Muscle of leg (tissue), 11 donors: Measurements from ENCODE around the gene ANKRD11. TPM values are rescaled to one million over a fixed set of nuclear protein-coding genes. Genes with fewer than 3 reads are reported as not detected.

Source experiments
- DNase-seq: peaks from one replicate; pipeline ENCODE4 v3.0.0; 2013
- H3K27ac ChIP-seq: one replicate; pipeline ENCODE4 v1.5.1; 2013; ENCODE audit warnings: mild to moderate bottlenecking, low read length, control low read depth
- H3K27me3 ChIP-seq: one replicate; pipeline ENCODE4 v1.6.1; 2013; ENCODE audit warnings: low read length; ENCODE audit not compliant: control insufficient read depth, insufficient read depth
- H3K36me3 ChIP-seq: one replicate; pipeline ENCODE4 v1.6.1; 2013; ENCODE audit warnings: low read length; ENCODE audit not compliant: control insufficient read depth, insufficient read depth
- H3K4me1 ChIP-seq: one replicate; pipeline ENCODE4 v1.6.1; 2013; ENCODE audit warnings: low read length; ENCODE audit not compliant: control insufficient read depth, insufficient read depth
- H3K4me3 ChIP-seq: one replicate; pipeline ENCODE4 v1.5.1; 2013; ENCODE audit warnings: low read length, control low read depth
- H3K9me3 ChIP-seq: replicated peaks from 2 replicates; pipeline ENCODE4 v1.6.1; 2013; ENCODE audit warnings: low read depth, low read length; ENCODE audit not compliant: control insufficient read depth
- WGBS: methylation state at CpG from one replicate; pipeline ENCODE4 v1.1.5; 2013; ENCODE audit warnings: missing lambda C conversion rate; ENCODE audit not compliant: insufficient coverage; 5-methylcytosine and 5-hydroxymethylcytosine counted together
- polyA plus RNA-seq, 8 donors: library from polyadenylated mRNA; unstranded; fragments of 120-200 nt; gene quantifications; one replicate each; pipeline versions ENCODE4 v1.2.1 to v1.2.3, GENCODE V29; 2013; ENCODE audit warnings: inconsistent platforms in 1 of 8, low replicate concordance in 1 of 8; ENCODE audit not compliant: insufficient read length in 8 of 8, insufficient read depth in 1 of 8
- total RNA-seq: library from RNA; stranded (reverse); fragments of 120-200 nt; gene quantifications from one replicate; pipeline ENCODE4 v1.2.4, GENCODE V29; 2013

Gene ANKRD11
- total and polyA plus RNA-seq, 9 donors: 34.0 to 79.8 (median 63.6) TPM

DNA sequence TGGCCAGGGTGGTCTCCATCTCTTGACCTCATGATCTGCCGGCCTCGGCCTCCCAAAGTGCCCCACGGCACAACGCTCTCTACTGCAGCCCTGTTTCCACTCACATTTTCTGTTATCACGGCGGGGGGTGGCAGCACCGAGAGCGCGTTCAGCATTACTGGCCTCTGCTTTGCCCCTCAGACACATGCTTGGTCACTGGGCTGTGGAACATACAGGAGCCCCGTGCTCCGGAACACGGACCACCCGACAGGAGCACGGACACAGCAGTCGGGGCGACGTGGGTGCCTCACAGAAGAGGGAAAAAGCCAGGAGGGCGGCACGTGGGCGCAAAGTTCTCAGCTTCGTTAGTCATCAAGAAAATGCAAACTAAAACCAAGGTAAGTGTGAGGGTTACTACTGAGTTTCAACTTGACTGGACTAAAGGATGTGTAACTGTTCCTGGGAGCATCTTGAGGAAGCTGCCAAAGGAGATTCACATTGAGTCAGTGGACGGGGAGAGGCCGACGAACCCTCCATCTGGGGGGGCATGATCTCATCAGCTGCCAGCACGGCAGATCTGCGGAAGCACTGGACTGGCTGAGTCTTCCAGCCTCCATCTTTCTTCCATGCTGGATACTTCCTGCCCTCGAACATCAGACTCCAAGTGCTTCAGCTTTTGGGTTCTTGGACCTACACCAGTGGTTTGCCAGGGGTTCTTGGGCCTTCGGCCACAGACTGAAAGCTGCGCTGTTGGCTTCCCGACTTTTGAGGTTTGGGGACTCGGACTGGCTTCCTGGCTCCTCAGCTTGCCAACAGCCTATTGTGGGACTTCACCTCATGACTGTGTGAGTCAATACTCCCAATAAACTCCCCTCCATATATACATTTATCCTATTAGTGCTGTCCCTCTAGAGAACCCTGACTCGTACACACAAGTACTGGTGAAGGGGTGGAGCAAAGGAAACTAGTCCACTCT is 166.0 kb downstream of the ANKRD11 start:
- Histone ChIP-seq H3K4me3 (no peak overlapping the region), H3K9me3 (no peaks in the 10 kb centered on the region), H3K27me3 (no peaks in the 10 kb centered on the region), H3K4me1 (peaks cover 64% of the 10 kb centered on the region), H3K27ac (no peak overlapping the region), H3K36me3 (peaks cover 7% of the 10 kb centered on the region)
- no peak for DNase-seq
- 88% methylated on average over 31 of the region's 32 CpGs for WGBS

DNA sequence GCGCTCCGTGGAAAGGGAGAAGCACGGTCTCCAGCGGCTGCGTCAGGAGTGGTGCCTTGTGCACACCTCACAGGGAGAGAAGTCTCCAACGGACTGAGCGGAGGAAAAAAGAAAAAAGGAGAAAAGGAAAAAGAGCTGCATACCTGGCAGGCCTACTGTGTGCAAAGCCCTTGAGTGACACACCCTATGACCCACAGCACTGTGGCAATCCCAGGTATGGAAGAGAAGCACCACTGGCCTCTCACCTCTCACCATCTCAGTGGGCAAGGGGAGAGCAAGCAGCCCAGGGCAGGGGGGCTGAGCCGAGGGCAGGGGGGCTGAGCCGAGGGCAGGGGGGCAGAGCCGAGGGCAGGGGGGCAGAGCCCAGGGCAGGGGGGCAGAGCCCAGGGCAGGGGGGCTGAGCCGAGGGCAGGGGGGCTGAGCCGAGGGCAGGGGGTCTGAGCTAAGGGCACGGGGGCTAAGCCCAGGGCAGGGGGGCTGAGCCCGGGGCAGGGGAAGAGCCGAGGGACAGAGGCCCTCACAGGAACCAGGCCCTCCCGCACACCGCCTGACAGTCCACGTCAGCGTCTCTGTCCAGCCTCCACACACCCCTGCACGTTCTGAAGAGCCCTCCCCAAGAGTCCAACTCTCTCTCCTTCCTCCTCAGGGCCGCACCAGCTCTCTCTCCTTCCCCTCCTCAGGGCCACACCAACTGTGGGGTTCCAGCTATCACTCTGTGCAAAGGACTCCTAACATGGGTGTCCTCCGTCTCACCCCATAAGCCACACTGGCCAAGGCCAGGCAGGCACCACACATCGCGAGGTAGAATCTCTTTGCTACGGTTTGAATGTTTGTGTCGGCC is 167.0 kb downstream of the ANKRD11 start:
- H3K36me3 ChIP-seq: peaks cover 9% of the 10 kb centered on the region
- no peaks in the 10 kb centered on the region for H3K27me3 ChIP-seq
- H3K4me1 ChIP-seq: peaks cover 65% of the 10 kb centered on the region
- peak overlapping the region; percentile 8 for H3K27ac ChIP-seq
- H3K4me3 ChIP-seq: no peak overlapping the region
- 46% methylated on average over 17 of the region's 26 CpGs for WGBS
- H3K9me3 ChIP-seq: no peaks in the 10 kb centered on the region
- no peak for DNase-seq

DNA sequence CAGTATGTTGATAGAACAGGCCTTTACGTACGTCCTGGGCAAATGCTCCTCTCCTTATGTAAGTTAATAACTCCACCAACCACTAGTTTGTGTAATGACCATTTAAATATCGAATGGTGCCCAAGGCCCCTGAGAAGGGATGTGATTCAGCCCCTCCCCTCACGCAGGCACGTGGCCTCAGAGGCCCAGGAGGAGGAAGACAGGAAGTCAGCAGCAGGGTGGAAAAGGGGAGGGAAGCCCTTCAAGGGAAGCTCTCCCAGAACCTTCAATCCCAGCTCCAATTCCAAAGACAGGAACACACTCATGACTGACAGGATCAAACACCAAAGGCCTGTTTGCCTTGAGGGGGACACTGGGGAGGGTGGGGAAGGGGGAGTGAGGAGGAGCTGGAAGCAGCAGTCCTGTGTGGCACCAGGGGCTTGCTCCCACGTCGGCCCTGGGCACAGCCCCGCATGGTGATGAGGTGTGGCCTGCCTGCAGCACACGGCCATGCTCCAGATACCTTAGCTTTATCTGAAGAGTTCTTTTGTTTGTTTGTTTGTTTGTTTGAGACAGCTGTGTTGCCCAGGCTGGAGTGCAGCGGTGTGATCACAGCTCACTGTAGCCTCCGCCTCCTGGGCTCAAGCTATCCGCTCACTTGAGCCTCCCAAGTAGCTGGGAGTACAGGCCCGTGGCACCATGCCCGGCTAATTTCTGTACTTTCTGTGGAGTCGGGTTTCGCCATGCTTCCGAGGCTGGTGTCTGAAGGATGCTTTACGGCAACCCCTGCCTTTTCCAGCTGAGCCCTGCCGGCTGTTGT is 167.8 kb downstream of the ANKRD11 start:
- WGBS: 20% methylated on average over 13 of the region's 19 CpGs
- H3K4me1 ChIP-seq: peaks cover 71% of the 10 kb centered on the region
- H3K27me3 ChIP-seq: no peaks in the 10 kb centered on the region
- peak; percentile 81 for DNase-seq
- H3K9me3 ChIP-seq: no peaks in the 10 kb centered on the region
- H3K27ac ChIP-seq: peak overlapping the region; percentile 44
- H3K4me3 ChIP-seq: no peak overlapping the region
- peaks cover 6% of the 10 kb centered on the region for H3K36me3 ChIP-seq

DNA sequence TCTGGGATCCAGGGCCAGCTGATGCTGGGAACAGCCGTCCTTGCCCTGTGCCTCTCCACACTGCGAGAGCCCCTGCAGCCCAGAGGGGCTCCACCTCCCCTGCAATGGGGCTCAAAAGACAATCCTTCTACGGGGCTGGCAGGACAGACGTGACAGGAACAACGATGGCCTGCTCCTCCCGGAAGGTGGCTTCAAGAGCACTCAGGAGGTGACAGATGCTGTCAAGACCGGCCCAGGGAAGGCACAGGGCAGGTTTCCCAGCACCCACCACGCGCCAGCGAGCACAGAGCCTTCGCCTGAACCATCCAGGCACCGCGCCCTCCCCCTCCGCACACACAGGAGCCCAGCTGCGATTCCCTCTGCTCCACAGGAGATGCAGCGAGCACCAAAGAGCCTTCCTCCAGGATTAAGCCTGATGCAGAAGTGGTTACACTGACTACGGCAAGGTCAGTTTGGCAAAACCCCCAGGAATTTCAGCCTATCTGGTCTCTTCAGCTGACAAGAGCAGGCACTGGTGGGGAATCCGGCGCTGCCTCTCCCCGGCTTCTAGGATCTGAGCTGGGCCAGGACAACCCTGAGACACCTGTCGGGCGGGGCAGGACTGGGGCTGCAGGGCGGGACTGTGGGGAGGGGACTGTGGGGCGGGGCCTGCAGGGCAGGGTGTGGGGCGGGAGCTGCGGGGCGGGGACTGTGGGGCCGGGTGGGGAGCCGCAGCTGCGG is 169.4 kb downstream of the ANKRD11 start:
- Histone ChIP-seq H3K4me1 (peaks cover 78% of the 10 kb centered on the region), H3K4me3 (no peak overlapping the region), H3K36me3 (peaks cover 9% of the 10 kb centered on the region), H3K27ac (peak overlapping the region; percentile 57), H3K9me3 (no peaks in the 10 kb centered on the region), H3K27me3 (no peaks in the 10 kb centered on the region)
- WGBS: 40% methylated on average over 25 of the region's 30 CpGs
- peak; percentile 42 for DNase-seq

DNA sequence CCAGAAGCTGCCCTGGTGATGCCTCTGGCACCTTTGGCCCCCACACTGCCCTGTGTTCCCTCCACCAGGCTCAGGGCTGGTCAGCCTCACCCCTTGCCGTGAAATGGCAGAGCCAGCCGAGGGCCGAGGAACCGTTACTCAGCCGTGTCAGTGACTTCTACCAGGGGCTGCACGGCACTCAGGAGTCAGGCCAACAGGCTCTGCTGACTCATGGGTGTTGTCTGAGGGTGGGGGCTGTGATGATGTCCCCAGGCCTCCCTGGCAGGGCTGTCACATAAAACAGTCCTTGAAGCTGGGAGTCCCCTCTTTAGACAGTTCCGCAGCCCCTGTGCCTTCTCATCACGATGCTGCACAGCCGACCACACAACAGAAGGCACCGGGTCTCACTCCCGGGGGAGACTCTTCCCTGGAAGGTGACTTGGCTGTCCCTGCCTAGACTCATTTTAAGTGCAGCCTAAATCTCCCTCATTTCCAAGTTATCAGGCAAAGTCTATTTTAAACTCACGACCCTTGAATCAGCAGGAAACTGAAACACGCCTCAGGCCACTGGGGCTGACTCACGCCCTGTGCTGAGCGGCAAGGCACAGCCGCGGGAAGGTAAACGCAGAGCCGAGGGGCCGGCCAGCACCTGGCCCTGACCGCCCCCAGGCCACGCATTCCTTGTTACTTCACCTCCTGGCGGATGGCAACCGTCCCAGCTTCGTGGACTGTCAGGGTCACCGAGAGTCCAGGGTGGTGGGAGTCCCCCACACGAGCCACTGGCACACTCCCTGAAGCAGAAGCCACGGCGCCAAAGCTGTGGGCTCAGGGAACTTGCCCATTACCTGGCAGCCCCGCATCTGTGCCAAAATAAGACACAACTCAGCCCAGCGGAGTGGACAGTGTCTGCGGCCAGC is 170.2 kb downstream of the ANKRD11 start:
- H3K27me3 ChIP-seq: no peaks in the 10 kb centered on the region
- no peaks in the 10 kb centered on the region for H3K9me3 ChIP-seq
- WGBS: 33% methylated on average over 26 of the region's 32 CpGs
- peak; percentile 61 for DNase-seq
- peaks cover 15% of the 10 kb centered on the region for H3K36me3 ChIP-seq
- H3K4me3 ChIP-seq: no peak overlapping the region
- H3K27ac ChIP-seq: peak overlapping the region; percentile 57
- peaks cover 78% of the 10 kb centered on the region for H3K4me1 ChIP-seq

DNA sequence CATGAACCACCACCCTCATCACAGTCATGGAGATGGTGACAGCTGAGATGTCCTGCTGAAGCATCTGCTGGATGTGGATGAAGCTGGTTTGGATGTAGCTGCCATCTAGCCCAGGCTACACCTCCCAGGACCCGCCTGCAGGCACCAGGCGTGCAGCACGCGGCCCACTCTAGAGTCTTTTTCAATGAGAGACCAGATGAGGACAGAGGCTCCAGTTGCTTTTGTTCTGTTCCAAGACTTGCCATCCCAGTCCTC is 170.8 kb downstream of the ANKRD11 start:
- no peak overlapping the region for H3K27ac ChIP-seq
- no peak overlapping the region for H3K4me3 ChIP-seq

DNA sequence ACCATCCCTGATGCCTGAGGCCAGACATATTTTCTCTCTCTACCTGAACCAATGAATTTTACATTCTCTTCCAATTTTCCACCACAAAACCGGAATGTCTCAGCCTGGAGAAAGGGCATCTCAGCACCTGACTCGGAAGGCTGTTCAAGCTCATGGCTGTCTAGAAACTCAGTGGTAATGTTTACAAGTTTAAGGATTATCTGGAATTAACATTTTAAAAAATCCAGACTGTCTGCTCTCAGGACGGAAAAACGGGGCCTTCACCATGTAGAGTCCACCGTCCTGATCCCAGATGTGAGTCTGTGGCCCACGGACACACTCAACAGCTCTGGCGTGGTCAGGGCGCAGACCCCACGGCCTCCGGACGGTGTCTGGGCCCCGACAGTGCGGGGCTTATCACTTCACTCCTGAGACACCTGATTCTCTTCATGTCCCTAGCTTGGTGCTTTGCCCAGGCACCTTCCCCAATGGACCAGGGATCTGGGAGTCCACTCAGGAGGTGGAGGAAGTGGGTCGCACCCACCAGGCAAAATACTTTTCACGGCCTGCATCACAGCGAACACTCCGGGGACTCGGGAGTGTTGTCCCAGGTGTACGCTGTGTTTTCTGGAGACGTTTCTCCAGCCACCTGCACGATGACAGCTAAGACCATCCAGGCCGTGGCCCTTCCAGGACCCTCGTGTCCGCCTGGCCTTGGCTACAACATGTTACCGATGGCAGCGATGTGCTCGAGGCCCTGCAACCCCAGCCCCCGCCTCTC is 171.3 kb downstream of the ANKRD11 start:
- no peaks in the 10 kb centered on the region for H3K9me3 ChIP-seq
- H3K27me3 ChIP-seq: no peaks in the 10 kb centered on the region
- no peak for DNase-seq
- peaks cover 19% of the 10 kb centered on the region for H3K36me3 ChIP-seq
- no peak overlapping the region for H3K4me3 ChIP-seq
- peaks cover 84% of the 10 kb centered on the region for H3K4me1 ChIP-seq
- 88% methylated on average over 23 of the region's 28 CpGs for WGBS
- H3K27ac ChIP-seq: no peak overlapping the region

More for the DNA sequence above, 170.8 kb downstream of the ANKRD11 start:
- Histone ChIP-seq H3K4me1 (peaks cover 80% of the 10 kb centered on the region), H3K36me3 (peaks cover 17% of the 10 kb centered on the region), H3K9me3 (no peaks in the 10 kb centered on the region), H3K27me3 (no peaks in the 10 kb centered on the region)
- no peak for DNase-seq
- 100% methylated on average over 4 of the region's 4 CpGs for WGBS

DNA sequence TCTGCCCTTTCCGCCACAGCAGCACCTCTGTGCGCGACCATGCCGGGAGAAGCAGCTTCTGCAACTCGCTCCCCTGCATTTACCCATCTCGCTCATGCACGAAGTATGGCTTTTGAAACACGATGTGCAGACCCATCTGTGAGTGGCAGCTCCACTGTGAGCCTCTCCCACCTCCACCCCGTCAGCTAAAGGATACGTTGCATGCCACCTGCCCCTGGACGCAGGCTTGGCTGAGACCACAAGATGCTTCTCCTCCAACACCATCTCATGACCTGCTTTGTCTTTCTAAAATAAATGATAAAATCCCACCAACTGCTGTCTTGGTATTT is 172.0 kb downstream of the ANKRD11 start:
- no peak for DNase-seq
- no peak overlapping the region for H3K27ac ChIP-seq
- H3K9me3 ChIP-seq: no peaks in the 10 kb centered on the region
- 89% methylated on average over 11 of the region's 11 CpGs for WGBS
- H3K36me3 ChIP-seq: peaks cover 19% of the 10 kb centered on the region
- H3K27me3 ChIP-seq: no peaks in the 10 kb centered on the region
- no peak overlapping the region for H3K4me3 ChIP-seq
- peaks cover 87% of the 10 kb centered on the region for H3K4me1 ChIP-seq
